Smooth muscle cell (in vitro differentiated cells): Measurements from ENCODE around the gene ZBTB45. TPM values are rescaled to one million over a fixed set of nuclear protein-coding genes. Genes with fewer than 3 reads are reported as not detected.
A peak's percentile ranks its signal among the peaks of the same experiment; 100 is the strongest.

Source experiments
- DNase-seq: peaks from one replicate; lab custom pipeline; 2025; ENCODE audit not compliant: unreplicated experiment; lab: John Stamatoyannopoulos, UW
- H2AFZ ChIP-seq: fragments of 200-600 bp; sonication (generic); 2 replicates; pipeline ENCODE4 v1.6.0; 2016; ENCODE audit warnings: antibody characterized with exemption, low read depth, mild to moderate bottlenecking
- H3F3A ChIP-seq: fragments of 200-600 bp; sonication (generic); 2 replicates; pipeline ENCODE4 v1.6.0; 2017; ENCODE audit warnings: antibody characterized with exemption, low read depth
- H3K27ac ChIP-seq: fragments of 200-600 bp; sonication (generic); 2 replicates; pipeline ENCODE4 v1.5.1; 2016; ENCODE audit warnings: low read depth, mild to moderate bottlenecking
- H3K27me3 ChIP-seq: fragments of 200-600 bp; sonication (generic); 2 replicates; pipeline ENCODE4 v1.6.1; 2016; ENCODE audit warnings: low read depth, mild to moderate bottlenecking
- H3K36me3 ChIP-seq: fragments of 200-600 bp; sonication (generic); 2 replicates; pipeline ENCODE4 v1.5.1; 2016; ENCODE audit warnings: low read depth
- H3K4me1 ChIP-seq: fragments of 200-600 bp; sonication (generic); 2 replicates; pipeline ENCODE4 v1.5.1; 2016; ENCODE audit warnings: low read depth
- H3K4me2 ChIP-seq: fragments of 200-600 bp; sonication (generic); 2 replicates; pipeline ENCODE4 v1.6.0; 2016; ENCODE audit warnings: mild to moderate bottlenecking
- H3K4me3 ChIP-seq: fragments of 200-600 bp; sonication (generic); 2 replicates; pipeline ENCODE4 v1.5.1; 2016; ENCODE audit warnings: mild to moderate bottlenecking
- H3K79me2 ChIP-seq: fragments of 200-600 bp; sonication (generic); 2 replicates; pipeline ENCODE4 v1.6.0; 2016; ENCODE audit warnings: low read depth, mild to moderate bottlenecking
- H3K9ac ChIP-seq: fragments of 200-600 bp; sonication (generic); 2 replicates; pipeline ENCODE4 v1.6.0; 2016; ENCODE audit warnings: low read depth
- H3K9me3 ChIP-seq: fragments of 200-600 bp; sonication (generic); replicated peaks from 2 replicates; pipeline ENCODE4 v1.5.1; 2016; ENCODE audit warnings: low read depth
- H4K20me1 ChIP-seq: fragments of 200-600 bp; sonication (generic); 2 replicates; pipeline ENCODE4 v1.6.0; 2016; ENCODE audit warnings: low read depth
- WGBS: methylation state at CpG from one replicate; pipeline ENCODE4 v1.1.7; 2016; ENCODE audit warnings: low lambda C conversion rate; 5-methylcytosine and 5-hydroxymethylcytosine counted together
- polyA plus RNA-seq: library from polyadenylated mRNA; unstranded; fragments of >200 nt; fragmentation: Nextera tagmentation; extraction: Ambion mirVana; gene quantifications from 2 replicates; pipeline ENCODE4 v1.2.1, GENCODE V29; 2016
- total RNA-seq: library from RNA; depleted of rRNA; stranded (reverse); fragments of >200 nt; gene quantifications from 2 replicates; pipeline ENCODE4 v1.2.3, GENCODE V29; 2014
- TF ChIP-seq, protein P1 (sequence below): fragments of 200-600 bp; sonication (generic); IDR thresholded peaks from 2 replicates; pipeline ENCODE4 v1.5.1; 2017; ENCODE audit warnings: borderline replicate concordance, mild to moderate bottlenecking, antibody characterized with exemption; ENCODE audit not compliant: insufficient read depth, poor library complexity, severe bottlenecking

Gene ZBTB45
- total and polyA plus RNA-seq, 2 experiments from 2014 or later = 8.7 to 23.7 TPM

DNA sequence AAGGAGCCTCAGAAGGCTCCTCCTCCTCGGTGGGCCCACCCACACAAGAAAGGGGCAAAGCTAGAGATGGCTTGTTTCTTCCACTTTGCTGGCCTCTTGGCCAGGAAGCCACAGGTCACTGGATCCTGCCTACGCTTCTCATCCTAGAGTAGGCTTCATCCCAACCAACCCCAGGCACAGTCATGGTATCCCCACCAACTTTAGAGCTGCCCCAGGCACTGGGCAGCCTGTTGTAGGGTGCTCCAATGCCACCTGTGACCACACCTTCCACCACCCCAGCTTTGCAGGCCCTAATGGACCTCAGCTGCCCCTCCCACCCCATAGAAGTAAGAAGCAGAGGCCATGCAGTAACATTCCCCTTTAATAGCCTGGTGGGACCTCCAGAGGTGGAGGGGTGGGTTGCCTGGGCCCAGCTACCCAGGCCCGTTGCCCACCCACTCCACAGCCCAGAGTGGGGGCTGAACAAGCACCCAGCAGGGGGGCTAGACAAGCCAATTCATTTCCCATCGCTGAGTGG, 35.8 kb upstream of the ZBTB45 start:
- H3K79me2 ChIP-seq = peaks cover 47% of the 10 kb centered on the region
- H3K9me3 ChIP-seq = no peaks in the 10 kb centered on the region
- no peaks in the 10 kb centered on the region for H3K27me3 ChIP-seq
- 75% methylated on average over 4 of the region's 4 CpGs for WGBS
- H4K20me1 ChIP-seq = peaks cover 17% of the 10 kb centered on the region
- H3K4me1 ChIP-seq = peaks cover 25% of the 10 kb centered on the region
- H3K36me3 ChIP-seq = no peaks in the 10 kb centered on the region
- H3F3A ChIP-seq = peaks cover 27% of the 10 kb centered on the region
- H3K4me3 ChIP-seq = peak overlapping the region; percentile 63
- no peak overlapping the region for H2AFZ ChIP-seq
- peak overlapping the region; percentile 92 for H3K4me2 ChIP-seq
- TF ChIP-seq, protein P1, sequence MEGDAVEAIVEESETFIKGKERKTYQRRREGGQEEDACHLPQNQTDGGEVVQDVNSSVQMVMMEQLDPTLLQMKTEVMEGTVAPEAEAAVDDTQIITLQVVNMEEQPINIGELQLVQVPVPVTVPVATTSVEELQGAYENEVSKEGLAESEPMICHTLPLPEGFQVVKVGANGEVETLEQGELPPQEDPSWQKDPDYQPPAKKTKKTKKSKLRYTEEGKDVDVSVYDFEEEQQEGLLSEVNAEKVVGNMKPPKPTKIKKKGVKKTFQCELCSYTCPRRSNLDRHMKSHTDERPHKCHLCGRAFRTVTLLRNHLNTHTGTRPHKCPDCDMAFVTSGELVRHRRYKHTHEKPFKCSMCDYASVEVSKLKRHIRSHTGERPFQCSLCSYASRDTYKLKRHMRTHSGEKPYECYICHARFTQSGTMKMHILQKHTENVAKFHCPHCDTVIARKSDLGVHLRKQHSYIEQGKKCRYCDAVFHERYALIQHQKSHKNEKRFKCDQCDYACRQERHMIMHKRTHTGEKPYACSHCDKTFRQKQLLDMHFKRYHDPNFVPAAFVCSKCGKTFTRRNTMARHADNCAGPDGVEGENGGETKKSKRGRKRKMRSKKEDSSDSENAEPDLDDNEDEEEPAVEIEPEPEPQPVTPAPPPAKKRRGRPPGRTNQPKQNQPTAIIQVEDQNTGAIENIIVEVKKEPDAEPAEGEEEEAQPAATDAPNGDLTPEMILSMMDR = no peak
- H3K27ac ChIP-seq = peak overlapping the region; percentile 98
- H3K9ac ChIP-seq = peak overlapping the region; percentile 85
- DNase-seq = no peak

GRCh38 chr19:58554494-58555368, 35.1 kb upstream of the ZBTB45 start, which contains the start of gene CHMP2A:
CHMP2A (minus strand) TSS chr19:58555105; CDS start chr19:58554212, 893 bp downstream.
- no peak for DNase-seq
- Histone ChIP-seq H3K4me2 (peak within 1 kb of the TSS; percentile 92), H2AFZ (no peak within 1 kb of the TSS), H3K27ac (peak within 1 kb of the TSS; percentile 98), H4K20me1 (peaks cover 24% of the 10 kb centered on the region), H3K27me3 (no peaks in the 10 kb centered on the region), H3F3A (peaks cover 31% of the 10 kb centered on the region), H3K9me3 (no peaks in the 10 kb centered on the region), H3K36me3 (no peaks in the 10 kb centered on the region), H3K79me2 (peaks cover 47% of the 10 kb centered on the region), H3K9ac (peak within 1 kb of the TSS; percentile 85), H3K4me1 (peaks cover 20% of the 10 kb centered on the region), H3K4me3 (peak within 1 kb of the TSS; percentile 63)
- WGBS = 4% methylated on average over 64 of the region's 69 CpGs
- TF ChIP-seq, protein P1 = no peak

- H3K4me1 ChIP-seq = peaks cover 19% of the 10 kb centered on the region
- TF ChIP-seq, protein P1 = no peak
- H3K4me3 ChIP-seq = peak overlapping the region; percentile 63
- H3K9me3 ChIP-seq = no peaks in the 10 kb centered on the region
- H3F3A ChIP-seq = peaks cover 32% of the 10 kb centered on the region
- DNase-seq = no peak
- H4K20me1 ChIP-seq = peaks cover 32% of the 10 kb centered on the region
- H3K27ac ChIP-seq = peak overlapping the region; percentile 98
- 78% methylated on average over 18 of the region's 18 CpGs for WGBS
- H3K36me3 ChIP-seq = no peaks in the 10 kb centered on the region
- no peaks in the 10 kb centered on the region for H3K27me3 ChIP-seq
- H3K79me2 ChIP-seq = peaks cover 52% of the 10 kb centered on the region
- H3K9ac ChIP-seq = peak overlapping the region; percentile 85
- H2AFZ ChIP-seq = no peak overlapping the region
- H3K4me2 ChIP-seq = peak overlapping the region; percentile 92
Observed at GRCh38 chr19:58553799-58554493, 34.3 kb upstream of the ZBTB45 start.
